Mesenchymal stem cell (in vitro differentiated cells and primary cell): Measurements from ENCODE around the gene TRPV3.
A peak's percentile ranks its signal among the peaks of the same experiment; 100 is the strongest.

Experiments
- DNase-seq: peaks from one replicate; pipeline ENCODE4 v3.0.0-alpha.2; 2013
- H2AFZ ChIP-seq: one replicate; pipeline ENCODE4 v1.6.1; 2013; ENCODE audit warnings: low read depth, mild to moderate bottlenecking, control low read depth, inconsistent platforms, low read length, moderate library complexity
- H2AK5ac ChIP-seq: 2 replicates; pipeline ENCODE4 v1.6.1; 2013; ENCODE audit warnings: low read length, moderate library complexity, mild to moderate bottlenecking, inconsistent platforms; ENCODE audit not compliant: severe bottlenecking
- H2BK120ac ChIP-seq: one replicate; pipeline ENCODE4 v1.6.1; 2013; ENCODE audit warnings: low read depth, mild to moderate bottlenecking, inconsistent platforms, low read length, moderate library complexity
- H2BK12ac ChIP-seq, 2 experiments: one replicate each; pipeline ENCODE4 v1.6.1; 2013; ENCODE audit warnings: inconsistent platforms in 2 of 2, low read length in 2 of 2, mild to moderate bottlenecking in 2 of 2, moderate library complexity in 2 of 2, control low read depth in 1 of 2
- H2BK15ac ChIP-seq: one replicate; pipeline ENCODE4 v1.6.1; 2013; ENCODE audit warnings: mild to moderate bottlenecking, low read depth, inconsistent platforms; ENCODE audit not compliant: poor library complexity, severe bottlenecking
- H2BK5ac ChIP-seq: 2 replicates; pipeline ENCODE4 v1.6.1; 2013; ENCODE audit warnings: low read depth, mild to moderate bottlenecking, low read length, control low read depth, inconsistent platforms; ENCODE audit not compliant: poor library complexity, severe bottlenecking
- H3K14ac ChIP-seq, 2 experiments: one replicate each; pipeline ENCODE4 v1.6.1; 2013; ENCODE audit warnings: inconsistent platforms in 2 of 2, low read length in 2 of 2, control low read depth in 1 of 2, mild to moderate bottlenecking in 1 of 2, moderate library complexity in 1 of 2
- H3K18ac ChIP-seq, 2 experiments: one replicate each; pipeline ENCODE4 v1.6.1; 2013; ENCODE audit warnings: inconsistent platforms in 2 of 2, low read length in 2 of 2, control low read depth in 1 of 2, low read depth in 1 of 2, mild to moderate bottlenecking in 1 of 2
- H3K23ac ChIP-seq, 2 experiments: one replicate each; pipeline ENCODE4 v1.6.1; 2013; ENCODE audit warnings: inconsistent platforms in 2 of 2, low read length in 2 of 2, mild to moderate bottlenecking in 2 of 2, moderate library complexity in 2 of 2, control low read depth in 1 of 2
- H3K27ac ChIP-seq: 2 replicates; pipeline ENCODE4 v1.5.1; 2013; ENCODE audit warnings: mild to moderate bottlenecking, moderate library complexity, low read length, control low read depth, inconsistent platforms; ENCODE audit not compliant: poor library complexity, severe bottlenecking
- H3K27me3 ChIP-seq, 2 experiments: 2 replicates each; pipeline versions ENCODE4 v1.6.1 to v1.7.0; 2013; ENCODE audit warnings: low read length in 2 of 2, mild to moderate bottlenecking in 2 of 2, moderate library complexity in 2 of 2, control low read depth in 1 of 2, inconsistent platforms in 1 of 2; ENCODE audit not compliant: control insufficient read depth in 1 of 2, insufficient read depth in 1 of 2
- H3K36me3 ChIP-seq, 2 experiments: 2 replicates each; pipeline versions ENCODE4 v1.6.1 to v1.7.0; 2013; ENCODE audit warnings: low read length in 2 of 2, control low read depth in 1 of 2, inconsistent platforms in 1 of 2, low read depth in 1 of 2, mild to moderate bottlenecking in 1 of 2; ENCODE audit not compliant: insufficient read depth in 2 of 2, control insufficient read depth in 1 of 2
- H3K4ac ChIP-seq, 2 experiments: one replicate each; pipeline ENCODE4 v1.6.1; 2013; ENCODE audit warnings: inconsistent platforms in 2 of 2, low read length in 2 of 2, mild to moderate bottlenecking in 2 of 2, moderate library complexity in 2 of 2, control low read depth in 1 of 2, low read depth in 1 of 2
- H3K4me1 ChIP-seq: 2 replicates; pipeline ENCODE4 v1.6.1; 2013; ENCODE audit warnings: low read depth, low read length, control low read depth; ENCODE audit not compliant: control insufficient read depth, insufficient read depth
- H3K4me2 ChIP-seq: 2 replicates; pipeline ENCODE4 v1.6.1; 2013; ENCODE audit warnings: low read length, mild to moderate bottlenecking, inconsistent platforms; ENCODE audit not compliant: poor library complexity, severe bottlenecking
- H3K4me3 ChIP-seq, 2 experiments: 2 replicates each; pipeline versions ENCODE4 v1.5.1 to v1.7.0; 2013; ENCODE audit warnings: low read length in 2 of 2, mild to moderate bottlenecking in 2 of 2, control low read depth in 1 of 2, low read depth in 1 of 2; ENCODE audit not compliant: insufficient read depth in 1 of 2
- H3K79me1 ChIP-seq: replicated peaks from 2 replicates; pipeline ENCODE4 v1.6.1; 2013; ENCODE audit warnings: mild to moderate bottlenecking, control low read depth, low read length, inconsistent platforms; ENCODE audit not compliant: poor library complexity, severe bottlenecking
- H3K9ac ChIP-seq: 2 replicates; pipeline ENCODE4 v1.7.0; 2013; ENCODE audit warnings: mild to moderate bottlenecking, low read length, moderate library complexity
- H3K9me3 ChIP-seq: 2 replicates; pipeline ENCODE4 v1.7.0; 2013; ENCODE audit warnings: mild to moderate bottlenecking, low read length; ENCODE audit not compliant: control insufficient read depth
- H4K8ac ChIP-seq: one replicate; pipeline ENCODE4 v1.6.1; 2013; ENCODE audit warnings: inconsistent platforms, mild to moderate bottlenecking, low read length, moderate library complexity
- H4K91ac ChIP-seq: one replicate; pipeline ENCODE4 v1.6.1; 2013; ENCODE audit warnings: mild to moderate bottlenecking, low read length, inconsistent platforms
- WGBS: methylation state at CpG from one replicate; pipeline ENCODE4 v1.1.7; 2013; ENCODE audit warnings: mixed read lengths; 5-methylcytosine and 5-hydroxymethylcytosine counted together

Gene TRPV3

DNA sequence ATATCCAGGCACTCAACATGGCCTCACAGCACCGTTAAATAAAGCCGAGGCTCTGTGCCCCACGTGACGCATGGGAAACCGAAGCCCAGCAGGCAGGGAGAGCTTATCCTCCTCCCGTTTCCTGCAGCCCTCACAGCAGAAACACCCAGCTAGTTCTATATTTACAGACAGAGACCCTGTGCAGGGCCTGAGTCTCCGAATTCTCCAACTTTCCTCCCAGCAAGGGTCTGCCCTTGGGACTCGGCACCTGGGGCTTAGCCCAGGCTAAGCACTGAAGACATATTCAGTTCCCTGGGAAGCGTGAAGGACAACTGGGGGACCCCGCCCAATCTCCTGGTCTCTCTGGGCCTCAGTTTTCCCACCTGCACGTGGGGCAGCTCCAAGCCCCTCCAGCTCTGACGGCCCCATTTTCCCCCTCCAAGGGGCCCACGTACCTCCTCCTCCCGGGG is 29.2 kb downstream of the TRPV3 start:
- H2AK5ac ChIP-seq = no peak overlapping the region
- no peak overlapping the region for H2BK15ac ChIP-seq
- H3K9ac ChIP-seq = peak overlapping the region; percentile 71
- H2BK120ac ChIP-seq = no peak overlapping the region
- no peak overlapping the region for H3K18ac ChIP-seq
- no peak overlapping the region for H4K91ac ChIP-seq
- no peak overlapping the region for H3K4me2 ChIP-seq
- no peaks in the 10 kb centered on the region for H3K27me3 ChIP-seq
- H4K8ac ChIP-seq = no peak overlapping the region
- no peak overlapping the region for H2BK12ac ChIP-seq
- H3K79me1 ChIP-seq = no peaks in the 10 kb centered on the region
- 84% methylated on average over 11 of the region's 14 CpGs for WGBS
- H2AFZ ChIP-seq = no peak overlapping the region
- no peak overlapping the region for H2BK5ac ChIP-seq
- H3K4me3 ChIP-seq = peak overlapping the region in 1 of 2 experiments; percentile 70
- no peaks in the 10 kb centered on the region for H3K9me3 ChIP-seq
- no peak overlapping the region for H3K23ac ChIP-seq
- no peak for DNase-seq
- peaks cover 10% of the 10 kb centered on the region for H3K4me1 ChIP-seq
- H3K14ac ChIP-seq = no peak overlapping the region
- H3K36me3 ChIP-seq = peaks cover 6 to 17% of the 10 kb centered on the region in 2 experiments
- H3K4ac ChIP-seq = no peak overlapping the region
- no peak overlapping the region for H3K27ac ChIP-seq

DNA sequence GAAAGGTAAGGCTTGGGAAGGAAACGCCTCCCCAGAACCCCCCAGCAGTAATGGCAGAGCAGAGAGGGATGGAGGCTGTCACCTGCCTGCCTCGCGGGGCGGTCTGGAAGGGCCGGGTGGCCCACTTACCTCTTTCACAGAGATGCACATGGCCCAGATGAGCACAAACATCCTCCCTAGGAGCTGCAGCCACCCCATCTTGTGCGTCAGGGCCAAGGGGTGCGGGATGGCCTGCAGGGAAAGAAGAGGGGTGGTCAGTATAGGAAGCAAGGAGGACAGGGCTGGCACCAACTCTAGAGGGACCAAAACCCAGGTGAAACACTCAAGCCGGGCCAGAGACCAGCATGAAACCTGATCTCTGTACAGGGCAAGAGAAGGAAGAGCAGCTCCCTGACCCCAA is 29.7 kb downstream of the TRPV3 start:
- Histone ChIP-seq H4K91ac (no peak overlapping the region), H3K4me2 (no peak overlapping the region), H2BK15ac (no peak overlapping the region), H3K4me1 (peaks cover 10% of the 10 kb centered on the region), H3K23ac (no peak overlapping the region), H3K14ac (no peak overlapping the region), H4K8ac (no peak overlapping the region), H3K36me3 (peaks cover 6 to 21% of the 10 kb centered on the region in 2 experiments), H2BK5ac (no peak overlapping the region), H3K79me1 (no peaks in the 10 kb centered on the region), H3K27ac (no peak overlapping the region), H3K9me3 (no peaks in the 10 kb centered on the region), H2AK5ac (no peak overlapping the region), H3K18ac (no peak overlapping the region), H2BK12ac (no peak overlapping the region), H2AFZ (no peak overlapping the region), H3K27me3 (no peaks in the 10 kb centered on the region), H3K9ac (no peak overlapping the region), H3K4ac (no peak overlapping the region), H2BK120ac (no peak overlapping the region), H3K4me3 (peak overlapping the region in 1 of 2 experiments; percentile 70)
- no peak for DNase-seq
- 94% methylated on average over 8 of the region's 8 CpGs for WGBS

DNA sequence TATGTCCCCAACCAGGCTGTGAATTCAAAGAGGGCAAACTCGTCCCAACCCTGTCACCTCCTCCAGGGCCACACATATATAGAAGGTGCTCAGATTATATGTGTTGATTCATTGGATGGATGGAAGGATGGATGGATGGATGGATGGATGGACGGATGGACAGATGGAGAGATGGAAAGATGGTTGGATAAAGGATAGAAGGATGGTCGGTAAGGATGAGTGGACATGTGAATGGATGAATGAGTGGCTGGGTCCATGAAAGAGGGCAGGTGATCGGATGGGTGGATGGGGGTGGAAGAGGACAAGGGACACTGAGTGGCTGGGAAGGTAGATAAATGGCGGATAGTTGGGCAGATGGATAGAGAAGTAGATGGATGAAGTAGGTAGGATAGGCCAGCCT is 30.1 kb downstream of the TRPV3 start:
- no peak overlapping the region for H4K8ac ChIP-seq
- peaks cover 7% of the 10 kb centered on the region for H3K4me1 ChIP-seq
- DNase-seq = no peak
- no peak overlapping the region for H3K4me2 ChIP-seq
- H3K36me3 ChIP-seq = peaks cover 3 to 23% of the 10 kb centered on the region in 2 experiments
- H2BK15ac ChIP-seq = no peak overlapping the region
- H2BK120ac ChIP-seq = no peak overlapping the region
- H3K23ac ChIP-seq = no peak overlapping the region
- no peaks in the 10 kb centered on the region for H3K79me1 ChIP-seq
- H3K18ac ChIP-seq = no peak overlapping the region
- no peak overlapping the region for H3K9ac ChIP-seq
- no peak overlapping the region for H2AK5ac ChIP-seq
- WGBS = 77% methylated on average over 4 of the region's 5 CpGs
- no peak overlapping the region for H2AFZ ChIP-seq
- no peaks in the 10 kb centered on the region for H3K27me3 ChIP-seq
- no peak overlapping the region for H3K27ac ChIP-seq
- H3K4ac ChIP-seq = no peak overlapping the region
- H2BK5ac ChIP-seq = no peak overlapping the region
- H3K14ac ChIP-seq = no peak overlapping the region
- H2BK12ac ChIP-seq = no peak overlapping the region
- no peak overlapping the region for H3K4me3 ChIP-seq
- no peaks in the 10 kb centered on the region for H3K9me3 ChIP-seq
- no peak overlapping the region for H4K91ac ChIP-seq

DNA sequence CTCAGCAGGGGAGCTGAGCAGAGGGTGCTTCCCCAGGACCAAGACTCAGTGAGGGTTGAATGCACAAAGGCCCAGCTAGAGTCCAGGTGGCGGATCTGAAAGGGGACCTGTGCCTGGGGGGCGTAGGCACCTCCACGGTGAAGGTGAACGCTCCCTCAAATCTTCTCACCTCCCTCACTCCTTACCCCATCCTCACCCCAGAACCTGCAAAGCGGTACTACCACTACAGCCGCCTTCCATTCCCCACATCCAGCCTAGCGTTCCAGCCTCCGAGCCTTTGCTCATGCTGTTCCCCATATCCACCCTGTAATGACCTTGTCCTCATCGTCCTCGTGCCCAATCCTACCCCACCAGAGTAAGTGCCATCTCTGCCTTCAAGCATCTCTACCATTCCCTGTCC is 30.6 kb downstream of the TRPV3 start:
- no peak overlapping the region for H3K4me2 ChIP-seq
- no peak overlapping the region for H2BK12ac ChIP-seq
- peaks cover 7% of the 10 kb centered on the region for H3K4me1 ChIP-seq
- no peak overlapping the region for H2BK5ac ChIP-seq
- no peaks in the 10 kb centered on the region for H3K27me3 ChIP-seq
- no peak overlapping the region for H2BK120ac ChIP-seq
- H3K14ac ChIP-seq = no peak overlapping the region
- H3K18ac ChIP-seq = no peak overlapping the region
- H4K91ac ChIP-seq = no peak overlapping the region
- 82% methylated on average over 10 of the region's 10 CpGs for WGBS
- no peak overlapping the region for H3K27ac ChIP-seq
- H3K4ac ChIP-seq = no peak overlapping the region
- H2AK5ac ChIP-seq = no peak overlapping the region
- H3K23ac ChIP-seq = no peak overlapping the region
- H3K36me3 ChIP-seq = peaks cover 0 to 23% of the 10 kb centered on the region in 2 experiments
- H3K9ac ChIP-seq = no peak overlapping the region
- no peak overlapping the region for H2BK15ac ChIP-seq
- no peak overlapping the region for H3K4me3 ChIP-seq
- no peak for DNase-seq
- no peaks in the 10 kb centered on the region for H3K9me3 ChIP-seq
- H4K8ac ChIP-seq = no peak overlapping the region
- no peaks in the 10 kb centered on the region for H3K79me1 ChIP-seq
- H2AFZ ChIP-seq = no peak overlapping the region
